K562 (cell line): Measurements from ENCODE around the gene TBC1D25.

Experiments used
- CTCF ChIP-seq, 3 experiments: IDR thresholded peaks in 2 of 3; conservative IDR thresholded peaks in 1 of 3; 2 replicates each; pipeline ENCODE4 v1.5.1; 2011 to 2012; ENCODE audit warnings: low read length in 3 of 3, mild to moderate bottlenecking in 3 of 3, control low read depth in 2 of 3, improper control_type of control experiment in 1 of 3, inconsistent platforms in 1 of 3, low read depth in 1 of 3, mixed read lengths in 1 of 3, moderate library complexity in 1 of 3; ENCODE audit not compliant: insufficient read depth in 2 of 3
- ETS1 ChIP-seq: conservative IDR thresholded peaks from 2 replicates; pipeline ENCODE4 v1.6.1; 2011; ENCODE audit warnings: low read depth, mild to moderate bottlenecking, low read length; ENCODE audit not compliant: control insufficient read depth
- POLR2A ChIP-seq: fragments of 450-650 bp; conservative IDR thresholded peaks from 2 replicates; pipeline ENCODE4 v1.6.1; 2016
- POLR2AphosphoS5 ChIP-seq: IDR thresholded peaks from 2 replicates; pipeline ENCODE4 v1.6.1; 2011; ENCODE audit warnings: mild to moderate bottlenecking, low read depth, low read length, moderate library complexity; ENCODE audit not compliant: control insufficient read depth, insufficient read depth
- RBM39 ChIP-seq: fragments of 200-400 bp; formaldehyde crosslinking; optimal IDR thresholded peaks from 2 replicates; pipeline ENCODE3; 2018; ENCODE audit warnings: low read depth, low read length
- ZSCAN32 ChIP-seq: fragments of 450-650 bp; formaldehyde crosslinking; IDR thresholded peaks from 2 replicates; pipeline ENCODE4 v1.4.0; 2020; ENCODE audit warnings: mild to moderate bottlenecking, moderate library complexity

GRCh38 chrX:48580662-48581061 lies 41.1 kb downstream of the TBC1D25 start:
- TF ChIP-seq CTCF (IDR thresholded peaks at IDR 0.05 in 2 of 3, conservative IDR thresholded peaks at IDR 0.05 in 1 of 3; ENCODE audit: insufficient read depth in 2 of 3, low read depth in 1 of 3, low read length in 3 of 3) (no peak), POLR2A (no peak), RBM39 (no peak), ZSCAN32 (CRISPR knock-in tag) (no peak), ETS1 (no peak), POLR2AphosphoS5 (no peak)
